ENCODE results near the gene ZFAND4.

DNA sequence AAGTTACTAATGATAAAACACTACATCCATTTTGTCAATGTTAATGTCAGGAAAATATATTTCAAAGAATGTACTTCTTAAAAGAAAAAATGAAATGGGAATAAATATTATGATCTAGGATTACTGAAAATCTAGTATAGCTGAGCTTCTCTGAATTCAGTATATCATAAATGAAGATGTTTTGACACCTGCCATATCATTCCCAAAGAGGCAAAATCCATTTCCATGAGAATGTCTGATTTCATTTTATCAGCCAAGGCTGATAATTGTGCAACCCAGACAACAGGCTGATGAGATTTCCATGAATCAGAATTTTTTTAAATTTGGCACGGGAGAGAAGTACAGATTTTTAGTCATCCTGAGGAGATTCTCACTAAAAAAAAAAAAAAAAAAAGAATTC is 32.5 kb downstream of the ZFAND4 start:
- TF ChIP-seq, protein P1, sequence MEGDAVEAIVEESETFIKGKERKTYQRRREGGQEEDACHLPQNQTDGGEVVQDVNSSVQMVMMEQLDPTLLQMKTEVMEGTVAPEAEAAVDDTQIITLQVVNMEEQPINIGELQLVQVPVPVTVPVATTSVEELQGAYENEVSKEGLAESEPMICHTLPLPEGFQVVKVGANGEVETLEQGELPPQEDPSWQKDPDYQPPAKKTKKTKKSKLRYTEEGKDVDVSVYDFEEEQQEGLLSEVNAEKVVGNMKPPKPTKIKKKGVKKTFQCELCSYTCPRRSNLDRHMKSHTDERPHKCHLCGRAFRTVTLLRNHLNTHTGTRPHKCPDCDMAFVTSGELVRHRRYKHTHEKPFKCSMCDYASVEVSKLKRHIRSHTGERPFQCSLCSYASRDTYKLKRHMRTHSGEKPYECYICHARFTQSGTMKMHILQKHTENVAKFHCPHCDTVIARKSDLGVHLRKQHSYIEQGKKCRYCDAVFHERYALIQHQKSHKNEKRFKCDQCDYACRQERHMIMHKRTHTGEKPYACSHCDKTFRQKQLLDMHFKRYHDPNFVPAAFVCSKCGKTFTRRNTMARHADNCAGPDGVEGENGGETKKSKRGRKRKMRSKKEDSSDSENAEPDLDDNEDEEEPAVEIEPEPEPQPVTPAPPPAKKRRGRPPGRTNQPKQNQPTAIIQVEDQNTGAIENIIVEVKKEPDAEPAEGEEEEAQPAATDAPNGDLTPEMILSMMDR (conservative IDR thresholded peaks at IDR 0.05; ENCODE audit: low read length): no peak
- no peak for TF ChIP-seq EZH2phosphoT487 (IDR thresholded peaks at IDR 0.05; ENCODE audit: borderline replicate concordance)

Data from Loucy (cell line).